Esophagus muscularis mucosa (tissue), 4 donors: ENCODE data around the gene PYDC1. TPM values are rescaled to one million over a fixed set of nuclear protein-coding genes. Genes with fewer than 3 reads are reported as not detected.

Experiments
- DNase-seq: peaks from one replicate; pipeline ENCODE4 v3.0.0-alpha.2; 2017; ENCODE audit errors: extremely low spot score
- H3K27ac ChIP-seq, 4 donors: fragments of 200-600 bp; sonication (generic); replicated peaks in 1 of 4; 1 replicate in 3 of 4; 2 replicates in 1 of 4; pipeline ENCODE4 v1.5.1; 2016 to 2019; ENCODE audit warnings: mild to moderate bottlenecking in 1 of 4
- H3K27me3 ChIP-seq, 4 donors: fragments of 200-600 bp; sonication (generic); one replicate each; pipeline versions ENCODE4 v1.5.1 to v1.6.0; 2016 to 2019
- H3K36me3 ChIP-seq, 4 donors: fragments of 200-600 bp; sonication (generic); one replicate each; pipeline ENCODE4 v1.5.1; 2016 to 2019
- H3K4me1 ChIP-seq, 4 donors: fragments of 200-600 bp; sonication (generic); one replicate each; pipeline ENCODE4 v1.5.1; 2016 to 2019
- H3K4me3 ChIP-seq, 4 donors: fragments of 200-600 bp; sonication (generic); 1 replicate in 2 of 4; 2 replicates in 2 of 4; pipeline ENCODE4 v1.5.1; 2016 to 2019; ENCODE audit warnings: mild to moderate bottlenecking in 4 of 4, moderate library complexity in 1 of 4
- H3K9me3 ChIP-seq, 4 donors: fragments of 200-600 bp; sonication (generic); 1 replicate in 3 of 4; 2 replicates in 1 of 4; pipeline ENCODE4 v1.5.1; 2016 to 2019
- CTCF ChIP-seq, 3 experiments: fragments of 200-600 bp in 2 of 3; fragments of 450-650 bp in 1 of 3; sonication (generic) in 2 of 3; IDR thresholded peaks; one replicate each; pipeline ENCODE4 v1.5.1; 2017 to 2019; ENCODE audit warnings: antibody characterized with exemption in 3 of 3, mild to moderate bottlenecking in 2 of 3, moderate library complexity in 1 of 3
- EP300 ChIP-seq: sonication (generic); formaldehyde crosslinking; IDR thresholded peaks from one replicate; pipeline ENCODE4 v1.6.1; 2017; ENCODE audit warnings: antibody characterized with exemption
- POLR2A ChIP-seq: fragments of 450-650 bp; IDR thresholded peaks from one replicate; pipeline ENCODE4 v1.6.1; 2017; ENCODE audit warnings: antibody characterized with exemption, moderate library complexity, mild to moderate bottlenecking, low read depth
- POLR2AphosphoS5 ChIP-seq, 2 donors: sonication (generic); formaldehyde crosslinking; IDR thresholded peaks; one replicate each; pipeline ENCODE4 v1.6.1; 2017; ENCODE audit warnings: antibody characterized with exemption in 2 of 2
- WGBS: methylation state at CpG from one replicate; pipeline ENCODE4 v1.1.5; 2018; 5-methylcytosine and 5-hydroxymethylcytosine counted together
- intact Hi-C: fragments of 100-400 bp; cut with DNase I; formaldehyde crosslinking; loops from one replicate; pipeline ENCODE4 v1.15.1; 2023
- total RNA-seq, 4 donors: library from RNA; depleted of rRNA; stranded (reverse); fragments of >200 nt; gene quantifications; one replicate each; pipeline versions ENCODE4 v1.1.0 to v1.2.1, GENCODE V29; 2016

The PYDC1 gene
- total RNA-seq, 4 donors from 2014 or later: not detected

GRCh38 chr16:31258366-31258765 is 41.4 kb upstream of the PYDC1 start:
- WGBS: 84% methylated on average over 4 of the region's 4 CpGs
- Histone ChIP-seq H3K36me3 (no peaks in the 10 kb centered on the region), H3K4me3 (no peak overlapping the region), H3K9me3 (no peaks in the 10 kb centered on the region), H3K27me3 (peaks cover 0 to 10% (median 0%) of the 10 kb centered on the region in 4 donors), H3K27ac (no peak overlapping the region), H3K4me1 (no peaks in the 10 kb centered on the region)
- DNase-seq: no peak
- intact Hi-C loops: no loop called here
- TF ChIP-seq POLR2A (no peak), CTCF (IDR thresholded peaks at IDR 0.05) (no peak)

- H3K27ac ChIP-seq: no peak overlapping the region
- TF ChIP-seq POLR2AphosphoS5 (IDR thresholded peaks at IDR 0.05): no peak
- TF ChIP-seq EP300: no peak
- no peak for TF ChIP-seq CTCF (IDR thresholded peaks at IDR 0.05)
- no peak for TF ChIP-seq POLR2A
- intact Hi-C loops: no loop called here
- H3K4me1 ChIP-seq: no peaks in the 10 kb centered on the region
- 86% methylated on average over 4 of the region's 8 CpGs for WGBS
- no peak for DNase-seq
- no peak overlapping the region for H3K4me3 ChIP-seq
- H3K36me3 ChIP-seq: no peaks in the 10 kb centered on the region
- H3K9me3 ChIP-seq: no peaks in the 10 kb centered on the region
- H3K27me3 ChIP-seq: peaks cover 0 to 10% (median 0%) of the 10 kb centered on the region in 4 donors
Observed at GRCh38 chr16:31256466-31256865, 39.5 kb upstream of the PYDC1 start.

- no peak for DNase-seq
- Histone ChIP-seq H3K9me3 (no peaks in the 10 kb centered on the region), H3K4me3 (no peak overlapping the region), H3K4me1 (no peaks in the 10 kb centered on the region), H3K36me3 (no peaks in the 10 kb centered on the region), H3K27ac (no peak overlapping the region), H3K27me3 (peaks cover 0 to 17% (median 0%) of the 10 kb centered on the region in 4 donors)
- 56% methylated on average over 5 of the region's 5 CpGs for WGBS
- intact Hi-C loops: no loop called here
- TF ChIP-seq POLR2AphosphoS5 (IDR thresholded peaks at IDR 0.05): no peak
- TF ChIP-seq EP300: no peak
- no peak for TF ChIP-seq CTCF (IDR thresholded peaks at IDR 0.05)
- TF ChIP-seq POLR2A: no peak
Observed at GRCh38 chr16:31253642-31254045, 36.7 kb upstream of the PYDC1 start.

GRCh38 chr16:31251435-31251834 is 34.5 kb upstream of the PYDC1 start:
- Histone ChIP-seq H3K27ac (no peak overlapping the region), H3K27me3 (peaks cover 0 to 30% (median 0%) of the 10 kb centered on the region in 4 donors), H3K36me3 (no peaks in the 10 kb centered on the region), H3K4me3 (no peak overlapping the region), H3K9me3 (no peaks in the 10 kb centered on the region), H3K4me1 (no peaks in the 10 kb centered on the region)
- no peak for TF ChIP-seq CTCF (IDR thresholded peaks at IDR 0.05)
- no peak for TF ChIP-seq EP300
- TF ChIP-seq POLR2AphosphoS5 (IDR thresholded peaks at IDR 0.05): no peak
- no peak for TF ChIP-seq POLR2A
- no peak for DNase-seq
- intact Hi-C loops: no loop called here
- 98% methylated on average over 5 of the region's 5 CpGs for WGBS

GRCh38 chr16:31250782-31251384 is 33.9 kb upstream of the PYDC1 start:
- 86% methylated on average over 6 of the region's 7 CpGs for WGBS
- no peaks in the 10 kb centered on the region for H3K9me3 ChIP-seq
- H3K36me3 ChIP-seq: no peaks in the 10 kb centered on the region
- no peaks in the 10 kb centered on the region for H3K4me1 ChIP-seq
- no peak for DNase-seq
- TF ChIP-seq POLR2AphosphoS5 (IDR thresholded peaks at IDR 0.05) (no peak), CTCF (IDR thresholded peaks at IDR 0.05) (no peak), EP300 (no peak), POLR2A (no peak)
- no peak overlapping the region for H3K4me3 ChIP-seq
- intact Hi-C loops: no loop called here
- peaks cover 0 to 34% (median 0%) of the 10 kb centered on the region in 4 donors for H3K27me3 ChIP-seq
- H3K27ac ChIP-seq: no peak overlapping the region
